GOT3 (cell line): ENCODE measurements around the gene LCA5.
"Not testable (repeated sequence)": the region's sequence is repeated elsewhere in the genome, so short reads cannot be mapped to it uniquely, and the experiment has no call there.

Experiments used
- DNase-seq: peaks from one replicate; lab custom pipeline; 2025; ENCODE audit warnings: mixed read lengths; lab: John Stamatoyannopoulos, UW

Gene LCA5

GRCh38 chr6:79536954-79537747, at the start of gene LCA5:
TSS of gene LCA5 (minus strand) at chr6:79537430. CDS start at chr6:79518894, 18,536 bp downstream.
- DNase-seq: peak; percentile 68

GRCh38 chr6:79586548-79586947, 49.3 kb upstream of the LCA5 start:
- DNase-seq: no peak

DNA sequence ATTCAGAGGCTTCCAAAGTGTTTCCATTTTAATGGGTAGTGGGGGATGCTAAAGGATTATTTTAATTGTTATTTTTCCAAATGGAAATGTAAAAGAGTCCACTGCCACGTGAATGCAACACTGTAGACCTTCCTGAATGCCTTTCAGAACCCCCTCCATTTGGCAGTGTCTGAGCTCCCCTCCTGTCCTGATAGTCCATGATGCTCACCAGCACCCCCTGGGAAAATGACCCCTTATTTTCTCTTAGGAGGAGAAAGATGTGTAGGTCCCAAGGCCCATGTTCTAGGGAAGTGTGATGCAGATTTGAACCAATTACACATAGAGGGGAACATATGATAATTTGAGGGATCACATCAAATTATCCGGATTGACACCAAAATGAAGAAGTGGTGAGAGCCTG, 47.1 kb upstream of the LCA5 start:
- no peak for DNase-seq

DNA sequence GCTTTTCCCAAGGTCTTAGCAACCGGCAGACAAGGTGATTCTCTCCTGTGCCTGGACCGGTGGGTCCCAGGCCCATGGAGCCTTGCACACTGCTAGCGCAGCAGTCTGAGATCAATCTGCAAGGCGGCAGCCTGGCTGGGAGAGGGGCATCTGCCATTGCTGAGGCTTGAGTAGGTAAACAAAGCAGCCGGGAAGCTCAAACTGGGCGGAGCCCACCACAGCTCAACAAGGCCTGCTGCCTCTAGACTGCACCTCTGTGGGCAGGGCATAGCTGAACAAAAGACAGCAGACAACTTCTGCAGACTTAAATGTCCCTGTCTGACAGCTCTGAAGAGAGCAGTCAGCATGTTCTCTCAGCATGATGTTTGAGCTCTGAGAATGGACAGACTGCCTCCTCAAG, 40.7 kb upstream of the LCA5 start:
- DNase-seq: not testable (repeated sequence)

GRCh38 chr6:79574630-79575225, 37.5 kb upstream of the LCA5 start:
- no peak for DNase-seq

DNA sequence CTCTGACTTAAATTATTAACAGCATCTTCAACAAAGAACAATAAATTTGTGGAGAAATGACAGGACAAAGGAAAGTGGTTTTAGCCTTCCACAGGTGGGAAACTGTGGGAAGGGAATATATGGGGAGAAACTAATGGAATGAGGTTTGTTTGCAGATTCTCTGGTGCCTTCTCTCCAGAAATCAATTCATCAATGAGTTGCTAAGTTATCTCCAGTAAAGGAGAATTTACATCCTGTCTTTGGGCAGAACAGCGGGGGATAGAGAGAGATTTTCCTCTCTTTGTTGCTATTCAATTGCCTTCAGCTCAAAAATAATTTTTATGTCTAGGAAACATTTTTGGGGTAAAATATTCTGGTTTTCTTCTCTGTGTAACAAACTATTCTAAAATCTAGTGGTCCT, 36.9 kb upstream of the LCA5 start:
- DNase-seq: no peak

- DNase-seq: no peak
Measured at GRCh38 chr6:79571030-79571367, 33.8 kb upstream of the LCA5 start.

DNA sequence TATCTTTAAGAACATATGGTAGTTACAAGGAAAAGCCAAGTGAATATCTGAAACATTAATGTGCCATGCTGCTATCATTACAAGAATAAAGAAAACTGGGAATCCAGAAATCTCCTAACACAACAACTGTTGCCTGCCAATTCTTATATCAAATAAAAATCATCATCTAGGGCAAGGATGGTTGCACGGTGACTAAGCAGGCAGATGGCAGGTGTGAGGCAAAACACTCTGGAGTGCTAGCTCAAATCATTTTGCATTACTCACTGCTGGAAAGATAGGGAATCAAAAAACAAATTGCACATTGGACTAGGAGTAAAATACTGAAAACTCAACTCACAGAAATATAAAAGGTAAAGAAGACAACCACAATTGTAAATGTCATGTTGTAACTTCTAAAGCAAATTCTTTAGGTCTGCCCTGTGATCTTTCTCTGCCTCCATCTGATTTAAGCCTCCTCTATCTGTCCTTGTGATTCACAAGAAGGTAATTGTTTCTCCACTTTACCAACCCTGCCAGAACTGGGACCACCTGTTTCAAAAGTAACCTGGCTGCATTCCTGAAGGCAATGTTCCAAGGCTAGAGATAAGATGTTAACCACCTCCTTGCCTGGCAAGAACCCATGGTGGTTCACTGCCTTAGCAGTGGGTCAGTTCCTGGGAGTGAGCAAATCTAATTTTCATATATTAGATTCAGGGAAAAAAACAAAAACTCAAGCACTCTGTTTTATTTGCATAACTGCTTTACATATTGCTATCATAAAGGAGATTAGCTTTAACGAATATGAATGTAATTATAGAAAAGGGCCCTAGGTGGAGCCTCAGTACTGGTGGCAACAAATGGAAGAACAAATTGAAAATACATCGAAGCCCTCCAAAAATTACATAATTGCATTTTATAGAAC, 33.1 kb upstream of the LCA5 start:
- DNase-seq: no peak

GRCh38 chr6:79568996-79569395, 31.8 kb upstream of the LCA5 start:
- DNase-seq: no peak

GRCh38 chr6:79564636-79565035, 27.4 kb upstream of the LCA5 start:
- DNase-seq: no peak

GRCh38 chr6:79559706-79560105, 22.5 kb upstream of the LCA5 start:
- no peak for DNase-seq

DNA sequence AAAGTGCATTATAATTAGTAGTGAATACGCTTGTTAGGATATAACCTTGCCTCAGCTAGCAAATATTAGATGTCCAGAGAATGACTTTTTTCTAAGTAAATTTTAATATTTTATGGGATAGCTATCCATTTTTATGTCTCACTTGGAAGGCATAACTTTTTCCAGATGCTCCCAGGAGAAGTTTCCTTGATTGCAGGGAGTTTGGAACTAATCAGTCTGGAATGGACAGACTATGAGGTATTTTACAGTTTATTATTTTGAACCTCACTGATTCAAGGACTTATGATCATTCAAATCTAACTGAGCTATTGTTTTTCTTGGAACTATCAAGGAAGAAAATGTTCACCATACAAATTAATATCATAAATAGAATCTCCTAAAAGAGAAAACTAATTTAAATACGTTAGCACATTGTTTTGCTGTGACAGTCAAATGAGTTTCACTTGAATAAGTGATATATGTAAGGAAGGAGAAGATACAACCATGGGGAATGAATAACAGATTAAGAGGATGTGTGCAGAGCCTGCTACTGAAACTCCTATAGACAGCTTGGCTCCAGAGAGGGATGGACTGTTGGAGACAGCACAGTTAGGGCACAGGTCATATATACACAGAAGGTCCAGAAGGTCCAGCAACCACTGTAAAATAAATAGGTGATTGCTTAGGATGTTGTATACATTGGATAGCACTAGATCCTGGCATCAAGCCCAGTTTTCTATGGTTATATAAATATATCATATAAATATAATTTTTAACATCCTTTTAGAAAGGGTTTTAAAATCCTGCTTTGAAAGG, 20.6 kb upstream of the LCA5 start:
- DNase-seq: no peak

DNA sequence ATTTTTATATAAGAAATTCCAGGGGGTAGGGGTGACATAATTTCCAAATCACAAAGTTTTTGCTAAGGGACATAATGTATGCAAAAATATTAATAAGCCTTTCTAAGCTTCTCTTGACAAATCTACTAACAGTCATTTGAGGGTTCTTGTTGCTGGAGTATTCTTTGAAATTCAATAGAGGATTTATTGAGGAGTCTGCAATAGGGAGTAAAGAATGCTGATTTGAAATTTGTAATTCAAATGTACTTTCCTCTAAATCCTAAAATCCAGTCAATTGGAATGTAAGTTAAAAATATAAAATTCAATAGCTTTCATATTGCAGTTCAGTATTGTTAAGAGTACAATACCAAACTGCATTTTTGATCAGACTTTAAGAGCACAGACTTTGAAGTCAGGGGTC, 17.1 kb upstream of the LCA5 start:
- DNase-seq: no peak

DNA sequence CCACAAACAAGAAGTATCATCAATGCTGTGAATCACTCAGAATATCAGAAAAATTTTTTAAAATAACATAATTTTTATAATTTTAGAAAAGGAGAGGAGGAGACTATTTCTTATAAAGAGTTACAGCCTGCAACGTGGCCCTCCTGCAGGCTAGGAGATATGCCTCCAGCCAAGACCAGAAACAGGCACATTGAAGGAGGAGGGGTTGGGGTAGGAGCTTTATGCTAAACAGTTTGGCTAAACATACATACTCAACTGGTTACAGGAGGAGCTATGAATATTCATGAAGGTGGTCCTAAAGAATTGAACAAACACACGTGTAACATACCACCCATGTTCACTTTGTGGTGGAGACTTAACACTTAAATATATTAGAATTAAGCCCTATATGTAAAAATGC, 14.2 kb upstream of the LCA5 start:
- DNase-seq: no peak

DNA sequence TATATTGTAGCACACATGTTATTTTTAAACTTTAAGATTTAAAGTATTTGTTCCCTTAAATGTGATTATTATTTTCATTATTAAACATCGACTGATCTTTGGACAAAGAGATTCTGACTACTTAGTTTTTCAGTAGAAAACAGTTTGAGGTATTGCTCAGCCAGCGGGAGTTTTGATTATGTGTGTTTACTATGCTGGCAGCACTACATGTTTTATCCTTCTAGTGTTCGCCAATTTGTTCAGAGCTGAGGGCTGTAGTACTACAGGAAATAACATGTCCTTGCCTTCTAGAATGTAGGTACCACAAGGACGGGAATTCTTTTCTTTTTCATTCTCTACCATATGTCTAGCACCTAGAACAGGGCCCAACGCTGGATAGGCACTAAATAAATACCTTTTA, 11.1 kb upstream of the LCA5 start:
- no peak for DNase-seq

DNA sequence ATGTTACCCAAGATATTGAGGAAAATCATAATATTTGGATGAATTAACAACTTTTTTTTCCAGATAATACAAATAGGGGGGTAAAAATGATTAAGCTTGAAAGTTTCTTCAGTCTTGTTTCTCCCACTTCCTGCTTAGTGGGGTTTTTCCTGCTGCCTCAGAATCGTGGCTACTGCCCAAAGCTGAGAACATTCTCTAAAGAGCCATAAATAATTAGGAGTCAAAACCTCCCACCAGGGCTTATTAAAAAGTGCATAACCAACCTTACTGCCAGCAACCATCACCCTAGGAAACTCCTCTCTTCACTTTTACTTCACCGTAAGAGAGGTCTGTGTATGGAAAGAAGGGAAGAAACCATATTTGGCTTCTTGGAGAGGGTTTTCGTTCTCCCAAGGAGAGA, 9.0 kb upstream of the LCA5 start:
- no peak for DNase-seq

DNA sequence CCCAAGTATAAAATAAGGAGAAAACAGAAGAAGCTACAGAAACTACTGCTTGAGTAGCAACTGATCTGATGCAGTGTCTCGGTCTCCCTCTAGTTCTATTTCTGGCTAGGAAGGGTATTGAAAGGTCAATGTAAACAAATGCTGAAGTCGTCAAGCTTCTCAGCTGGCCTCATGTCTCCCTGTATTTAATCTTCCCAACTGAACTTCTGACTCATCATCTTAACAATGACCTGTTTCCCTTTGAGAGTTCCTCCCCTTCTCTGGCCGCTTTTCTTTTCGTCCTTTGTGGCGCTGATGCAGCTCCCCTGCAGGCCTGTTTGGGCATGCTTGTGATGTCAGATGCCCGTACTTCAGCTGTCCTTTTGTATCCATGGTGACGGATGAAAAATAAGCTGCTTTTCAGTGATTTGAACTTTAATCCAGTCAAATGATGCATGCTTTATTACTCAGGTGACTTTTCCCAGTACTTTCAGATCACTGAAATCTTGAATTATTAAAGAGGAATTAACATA, 7.8 kb upstream of the LCA5 start:
- DNase-seq: peak; percentile 41

- no peak for DNase-seq
Measured at GRCh38 chr6:79544299-79544927, 7.2 kb upstream of the LCA5 start.

- no peak for DNase-seq
Measured at GRCh38 chr6:79543886-79544285, 6.7 kb upstream of the LCA5 start.

- DNase-seq: no peak
Measured at GRCh38 chr6:79543411-79543810, 6.2 kb upstream of the LCA5 start.
